GM13977 (cell line): Measurements from ENCODE around the gene CNTN4.

ENCODE experiments used
- DNase-seq: peaks from one replicate; pipeline ENCODE4 v3.0.0; 2012; ENCODE audit warnings: low spot score
- CTCF ChIP-seq: IDR thresholded peaks from 2 replicates; pipeline ENCODE4 v1.5.1; 2012; ENCODE audit warnings: mild to moderate bottlenecking, control low read depth; ENCODE audit not compliant: insufficient read depth; ENCODE audit errors: extremely low read depth, missing control alignments
- in situ Hi-C: fragments of 300-500 bp; cut with MboI; formaldehyde crosslinking; loops from one replicate; pipeline ENCODE4 v1.12.0; 2022; ENCODE audit warnings: low sequenced_read_pairs, low pct_unique_long_range_greater_than_20kb, mixed read lengths, inconsistent platforms; ENCODE audit not compliant: unreplicated experiment

Gene CNTN4

GRCh38 chr3:3087279-3087678 lies 988.6 kb downstream of the CNTN4 start:
- DNase-seq = no peak
- in situ Hi-C loops = no loop called here
- no peak for TF ChIP-seq CTCF

- TF ChIP-seq CTCF = no peak
- in situ Hi-C loops = no loop called here
- no peak for DNase-seq
Measured at GRCh38 chr3:3087716-3088465, 989.2 kb downstream of the CNTN4 start.

- TF ChIP-seq CTCF = peak; percentile 16
- in situ Hi-C loops = no loop called here
- DNase-seq = peak; percentile 26
Measured at GRCh38 chr3:3089017-3089416, 990.4 kb downstream of the CNTN4 start.

- in situ Hi-C loops = no loop called here
- no peak for TF ChIP-seq CTCF
- no peak for DNase-seq
Measured at GRCh38 chr3:3097958-3098357, 999.3 kb downstream of the CNTN4 start.

GRCh38 chr3:3101660-3102458 lies 1003.2 kb downstream of the CNTN4 start:
- in situ Hi-C loops = no loop called here
- DNase-seq = no peak
- TF ChIP-seq CTCF = no peak

- DNase-seq = no peak
- in situ Hi-C loops = no loop called here
- no peak for TF ChIP-seq CTCF
Measured at GRCh38 chr3:3102751-3103150, 1004.1 kb downstream of the CNTN4 start.
